Testis (tissue), 2 donors: Measurements from ENCODE around the gene PSTPIP2.

ENCODE experiments used
- POLR2A ChIP-seq: fragments of 450-650 bp; IDR thresholded peaks from one replicate; pipeline ENCODE4 v1.6.1; 2017; ENCODE audit warnings: antibody characterized with exemption, mild to moderate bottlenecking, moderate library complexity
- TF ChIP-seq, protein P1 (sequence below), 3 experiments: fragments of 450-650 bp in 2 of 3; fragments of 200-600 bp in 1 of 3; sonication (generic) in 1 of 3; IDR thresholded peaks; one replicate each; pipeline ENCODE4 v1.5.1; 2016 to 2019; ENCODE audit warnings: antibody characterized with exemption in 3 of 3, mild to moderate bottlenecking in 2 of 3, moderate library complexity in 1 of 3

DNA sequence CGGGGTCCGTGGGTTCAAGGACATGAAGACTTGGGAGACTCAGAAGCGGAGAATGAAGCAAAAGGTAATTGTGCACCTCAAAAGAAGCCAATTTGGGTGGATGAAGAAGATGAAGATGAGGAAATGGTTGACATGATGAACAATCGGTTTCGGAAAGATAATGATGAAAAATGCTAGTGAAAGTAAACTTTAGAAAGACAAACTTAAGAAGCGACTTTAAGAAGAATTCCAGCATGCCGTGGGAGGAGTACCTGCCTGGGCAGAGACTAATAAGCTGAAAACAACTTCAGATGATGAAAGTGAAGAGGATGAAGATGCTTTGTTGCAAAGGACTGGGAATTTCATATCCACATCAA lies 43.5 kb downstream of the PSTPIP2 start:
- no peak for TF ChIP-seq POLR2A
- TF ChIP-seq, protein P1, sequence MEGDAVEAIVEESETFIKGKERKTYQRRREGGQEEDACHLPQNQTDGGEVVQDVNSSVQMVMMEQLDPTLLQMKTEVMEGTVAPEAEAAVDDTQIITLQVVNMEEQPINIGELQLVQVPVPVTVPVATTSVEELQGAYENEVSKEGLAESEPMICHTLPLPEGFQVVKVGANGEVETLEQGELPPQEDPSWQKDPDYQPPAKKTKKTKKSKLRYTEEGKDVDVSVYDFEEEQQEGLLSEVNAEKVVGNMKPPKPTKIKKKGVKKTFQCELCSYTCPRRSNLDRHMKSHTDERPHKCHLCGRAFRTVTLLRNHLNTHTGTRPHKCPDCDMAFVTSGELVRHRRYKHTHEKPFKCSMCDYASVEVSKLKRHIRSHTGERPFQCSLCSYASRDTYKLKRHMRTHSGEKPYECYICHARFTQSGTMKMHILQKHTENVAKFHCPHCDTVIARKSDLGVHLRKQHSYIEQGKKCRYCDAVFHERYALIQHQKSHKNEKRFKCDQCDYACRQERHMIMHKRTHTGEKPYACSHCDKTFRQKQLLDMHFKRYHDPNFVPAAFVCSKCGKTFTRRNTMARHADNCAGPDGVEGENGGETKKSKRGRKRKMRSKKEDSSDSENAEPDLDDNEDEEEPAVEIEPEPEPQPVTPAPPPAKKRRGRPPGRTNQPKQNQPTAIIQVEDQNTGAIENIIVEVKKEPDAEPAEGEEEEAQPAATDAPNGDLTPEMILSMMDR (IDR thresholded peaks at IDR 0.05), result no peak
